Calu3 (cell line): ENCODE data around the gene USP3. TPM values are rescaled to one million over a fixed set of nuclear protein-coding genes. Genes with fewer than 3 reads are reported as not detected.
A peak's percentile ranks its signal among the peaks of the same experiment; 100 is the strongest.
"Not testable (repeated sequence)": the region's sequence is repeated elsewhere in the genome, so short reads cannot be mapped to it uniquely, and the experiment has no call there.

Source experiments
- BruUV-seq: library from RNA; stranded (reverse); fragments of 400-500 nt; replicated peaks from 2 replicates; lab custom pipeline; 2021; lab: Mats Ljungman, UMichigan
- CTCF ChIA-PET: fragments of 300-600 bp; sonication (Branson Sonifier 250); formaldehyde crosslinking; loops from one replicate; lab custom pipeline; 2022; ENCODE audit warnings: antibody characterized with exemption; lab: Charles Lee
- DNase-seq: peaks from one replicate; pipeline ENCODE4 v3.0.0; 2022
- H3K27ac Mint-ChIP-seq: one replicate; pipeline ENCODE4 v1.8.0; 2022; ENCODE audit warnings: mixed read lengths; ENCODE audit not compliant: unreplicated experiment
- H3K27me3 Mint-ChIP-seq: one replicate; pipeline ENCODE4 v1.8.0; 2022; ENCODE audit warnings: mixed read lengths; ENCODE audit not compliant: unreplicated experiment
- H3K36me3 Mint-ChIP-seq: one replicate; pipeline ENCODE4 v1.8.0; 2022; ENCODE audit warnings: mild to moderate bottlenecking, moderate library complexity, mixed read lengths; ENCODE audit not compliant: insufficient read depth, unreplicated experiment
- H3K4me1 Mint-ChIP-seq: one replicate; pipeline ENCODE4 v1.8.0; 2022; ENCODE audit warnings: mild to moderate bottlenecking, low read depth, mixed read lengths; ENCODE audit not compliant: unreplicated experiment
- H3K4me3 Mint-ChIP-seq: one replicate; pipeline ENCODE4 v1.8.0; 2022; ENCODE audit warnings: mild to moderate bottlenecking, low read depth, moderate library complexity, mixed read lengths; ENCODE audit not compliant: unreplicated experiment
- H3K9me3 Mint-ChIP-seq: one replicate; pipeline ENCODE4 v1.8.0; 2022; ENCODE audit warnings: low read depth, mixed read lengths; ENCODE audit not compliant: unreplicated experiment
- CTCF ChIP-seq: fragments of 200-600 bp; IDR thresholded peaks from one replicate; pipeline ENCODE4 v1.8.0; 2022; ENCODE audit warnings: antibody characterized with exemption; ENCODE audit not compliant: unreplicated experiment
- intact Hi-C: fragments of 100-400 bp; cut with micrococcal nuclease; formaldehyde crosslinking; loops from one replicate; pipeline ENCODE4 v1.10.0; 2022; ENCODE audit not compliant: unreplicated experiment
- total RNA-seq: library from RNA; stranded (reverse); gene quantifications from 2 replicates; pipeline ENCODE4 v1.2.3, GENCODE V29; 2022

USP3 gene
- total RNA-seq, 1 experiment from 2014 or later, result 80.8 TPM

GRCh38 chr15:63517628-63518027 lies 13.2 kb downstream of the USP3 start:
- DNase-seq, result peak; percentile 16
- Mint-ChIP-seq H3K27ac (peak overlapping the region; percentile 8), H3K4me1 (peaks cover 60% of the 10 kb centered on the region), H3K27me3 (no peaks in the 10 kb centered on the region), H3K36me3 (no peaks in the 10 kb centered on the region), H3K9me3 (no peaks in the 10 kb centered on the region), H3K4me3 (no peak overlapping the region)
- BruUV-seq, result no TSS peak
- CTCF ChIA-PET, result interaction anchor here (0.5 to 1.6 kb wide), 10 partner anchors 9 to 82 kb away, joined by 3 to 7 read pairs (median 3); partner anchors contain the start of gene USP3
- TF ChIP-seq CTCF, result no peak
- intact Hi-C loops, result loop anchor here (2.0 kb wide), 1 partner anchor 67 kb away; no protein-coding TSS in a partner anchor

GRCh38 chr15:63519041-63519440 lies 14.6 kb downstream of the USP3 start:
- H3K27ac Mint-ChIP-seq, result no peak overlapping the region
- CTCF ChIA-PET, result no interaction called here
- no TSS peak for BruUV-seq
- intact Hi-C loops, result no loop called here
- DNase-seq, result no peak
- H3K9me3 Mint-ChIP-seq, result no peaks in the 10 kb centered on the region
- H3K27me3 Mint-ChIP-seq, result no peaks in the 10 kb centered on the region
- H3K4me1 Mint-ChIP-seq, result peaks cover 72% of the 10 kb centered on the region
- peaks cover 6% of the 10 kb centered on the region for H3K36me3 Mint-ChIP-seq
- TF ChIP-seq CTCF, result no peak
- no peak overlapping the region for H3K4me3 Mint-ChIP-seq

GRCh38 chr15:63519548-63520178 lies 15.3 kb downstream of the USP3 start:
- Mint-ChIP-seq H3K9me3 (no peaks in the 10 kb centered on the region), H3K36me3 (peaks cover 6% of the 10 kb centered on the region), H3K4me1 (peaks cover 72% of the 10 kb centered on the region), H3K27me3 (no peaks in the 10 kb centered on the region), H3K27ac (no peak overlapping the region), H3K4me3 (no peak overlapping the region)
- BruUV-seq, result no TSS peak
- CTCF ChIA-PET, result no interaction called here
- no peak for TF ChIP-seq CTCF
- intact Hi-C loops, result no loop called here
- no peak for DNase-seq

GRCh38 chr15:63520462-63520861 lies 16.1 kb downstream of the USP3 start:
- H3K9me3 Mint-ChIP-seq, DNase-seq, H3K27me3 Mint-ChIP-seq, H3K27ac Mint-ChIP-seq, H3K36me3 Mint-ChIP-seq, intact Hi-C loops, H3K4me3 Mint-ChIP-seq, BruUV-seq, CTCF ChIA-PET: not testable (repeated sequence)
- peaks cover 68% of the 10 kb centered on the region for H3K4me1 Mint-ChIP-seq

- intact Hi-C loops, result no loop called here
- DNase-seq, result no peak
- peaks cover 6% of the 10 kb centered on the region for H3K36me3 Mint-ChIP-seq
- no peaks in the 10 kb centered on the region for H3K27me3 Mint-ChIP-seq
- peaks cover 51% of the 10 kb centered on the region for H3K4me1 Mint-ChIP-seq
- H3K9me3 Mint-ChIP-seq, result no peaks in the 10 kb centered on the region
- BruUV-seq, result no TSS peak
- TF ChIP-seq CTCF, result no peak
- CTCF ChIA-PET, result interaction anchor here (0.9 kb wide), 1 partner anchor 692 kb away, joined by 3 read pairs; no protein-coding TSS in a partner anchor
- no peak overlapping the region for H3K4me3 Mint-ChIP-seq
- no peak overlapping the region for H3K27ac Mint-ChIP-seq
Measured at GRCh38 chr15:63522225-63522578, 17.8 kb downstream of the USP3 start.
